Panc1 (cell line): ENCODE results near the gene CEP192.

Experiments used
- POLR2AphosphoS5 ChIP-seq: IDR thresholded peaks from 2 replicates; pipeline ENCODE4 v1.6.1; 2012; ENCODE audit warnings: mild to moderate bottlenecking, low read depth, low read length, moderate library complexity
- SIN3A ChIP-seq: IDR thresholded peaks from 2 replicates; pipeline ENCODE4 v1.6.1; 2012; ENCODE audit warnings: low read depth, mild to moderate bottlenecking, low read length, moderate library complexity, borderline replicate concordance; ENCODE audit not compliant: insufficient read depth
- TCF7L2 ChIP-seq: IDR thresholded peaks from 2 replicates; pipeline ENCODE4 v1.6.1; 2011; ENCODE audit warnings: mild to moderate bottlenecking, low read depth, low read length, inconsistent platforms
- TF ChIP-seq, protein P1 (sequence below): fragments of 450-650 bp; IDR thresholded peaks from 2 replicates; pipeline ENCODE4 v1.5.1; 2017; ENCODE audit warnings: mild to moderate bottlenecking
- TF ChIP-seq, protein P2 (sequence below), 2 experiments: IDR thresholded peaks; 2 replicates each; pipeline ENCODE4 v1.6.1; 2011 to 2012; ENCODE audit warnings: low read depth in 2 of 2, control low read depth in 1 of 2, low read length in 1 of 2, mild to moderate bottlenecking in 1 of 2, moderate library complexity in 1 of 2; ENCODE audit not compliant: insufficient read depth in 1 of 2

DNA sequence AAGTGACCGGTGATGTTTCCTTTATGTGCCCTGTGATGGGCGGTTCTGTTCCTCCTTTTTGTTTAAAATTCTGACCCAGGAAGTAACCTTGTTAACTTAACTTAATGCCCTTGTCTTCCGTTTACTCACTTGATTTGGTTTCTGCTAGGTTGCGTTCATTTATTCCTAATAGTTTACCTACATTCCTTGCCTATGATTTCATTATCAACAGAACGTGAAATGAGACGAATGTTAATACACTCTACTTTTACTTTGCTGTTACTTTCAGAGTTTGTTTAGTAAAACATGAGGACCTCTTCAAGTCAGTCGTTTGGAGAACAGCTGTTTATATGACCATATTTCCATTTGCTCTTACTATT lies 638 bp downstream of the CEP192 start:
- TF ChIP-seq, protein P1, sequence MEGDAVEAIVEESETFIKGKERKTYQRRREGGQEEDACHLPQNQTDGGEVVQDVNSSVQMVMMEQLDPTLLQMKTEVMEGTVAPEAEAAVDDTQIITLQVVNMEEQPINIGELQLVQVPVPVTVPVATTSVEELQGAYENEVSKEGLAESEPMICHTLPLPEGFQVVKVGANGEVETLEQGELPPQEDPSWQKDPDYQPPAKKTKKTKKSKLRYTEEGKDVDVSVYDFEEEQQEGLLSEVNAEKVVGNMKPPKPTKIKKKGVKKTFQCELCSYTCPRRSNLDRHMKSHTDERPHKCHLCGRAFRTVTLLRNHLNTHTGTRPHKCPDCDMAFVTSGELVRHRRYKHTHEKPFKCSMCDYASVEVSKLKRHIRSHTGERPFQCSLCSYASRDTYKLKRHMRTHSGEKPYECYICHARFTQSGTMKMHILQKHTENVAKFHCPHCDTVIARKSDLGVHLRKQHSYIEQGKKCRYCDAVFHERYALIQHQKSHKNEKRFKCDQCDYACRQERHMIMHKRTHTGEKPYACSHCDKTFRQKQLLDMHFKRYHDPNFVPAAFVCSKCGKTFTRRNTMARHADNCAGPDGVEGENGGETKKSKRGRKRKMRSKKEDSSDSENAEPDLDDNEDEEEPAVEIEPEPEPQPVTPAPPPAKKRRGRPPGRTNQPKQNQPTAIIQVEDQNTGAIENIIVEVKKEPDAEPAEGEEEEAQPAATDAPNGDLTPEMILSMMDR, result no peak
- TF ChIP-seq, protein P2, sequence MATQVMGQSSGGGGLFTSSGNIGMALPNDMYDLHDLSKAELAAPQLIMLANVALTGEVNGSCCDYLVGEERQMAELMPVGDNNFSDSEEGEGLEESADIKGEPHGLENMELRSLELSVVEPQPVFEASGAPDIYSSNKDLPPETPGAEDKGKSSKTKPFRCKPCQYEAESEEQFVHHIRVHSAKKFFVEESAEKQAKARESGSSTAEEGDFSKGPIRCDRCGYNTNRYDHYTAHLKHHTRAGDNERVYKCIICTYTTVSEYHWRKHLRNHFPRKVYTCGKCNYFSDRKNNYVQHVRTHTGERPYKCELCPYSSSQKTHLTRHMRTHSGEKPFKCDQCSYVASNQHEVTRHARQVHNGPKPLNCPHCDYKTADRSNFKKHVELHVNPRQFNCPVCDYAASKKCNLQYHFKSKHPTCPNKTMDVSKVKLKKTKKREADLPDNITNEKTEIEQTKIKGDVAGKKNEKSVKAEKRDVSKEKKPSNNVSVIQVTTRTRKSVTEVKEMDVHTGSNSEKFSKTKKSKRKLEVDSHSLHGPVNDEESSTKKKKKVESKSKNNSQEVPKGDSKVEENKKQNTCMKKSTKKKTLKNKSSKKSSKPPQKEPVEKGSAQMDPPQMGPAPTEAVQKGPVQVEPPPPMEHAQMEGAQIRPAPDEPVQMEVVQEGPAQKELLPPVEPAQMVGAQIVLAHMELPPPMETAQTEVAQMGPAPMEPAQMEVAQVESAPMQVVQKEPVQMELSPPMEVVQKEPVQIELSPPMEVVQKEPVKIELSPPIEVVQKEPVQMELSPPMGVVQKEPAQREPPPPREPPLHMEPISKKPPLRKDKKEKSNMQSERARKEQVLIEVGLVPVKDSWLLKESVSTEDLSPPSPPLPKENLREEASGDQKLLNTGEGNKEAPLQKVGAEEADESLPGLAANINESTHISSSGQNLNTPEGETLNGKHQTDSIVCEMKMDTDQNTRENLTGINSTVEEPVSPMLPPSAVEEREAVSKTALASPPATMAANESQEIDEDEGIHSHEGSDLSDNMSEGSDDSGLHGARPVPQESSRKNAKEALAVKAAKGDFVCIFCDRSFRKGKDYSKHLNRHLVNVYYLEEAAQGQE (IDR thresholded peaks at IDR 0.05; ENCODE audit: insufficient read depth in 1 of 2, low read depth in 2 of 2, low read length in 1 of 2), result no peak
- TF ChIP-seq TCF7L2 (no peak), POLR2AphosphoS5 (no peak), SIN3A (no peak)
